SK-N-SH (cell line): ENCODE results near the gene PIP5K1B.

Source experiments
- CTCF ChIP-seq: fragments of 200-600 bp; sonication (generic); IDR thresholded peaks from 2 replicates; pipeline ENCODE4 v1.6.1; 2017; ENCODE audit warnings: antibody characterized with exemption, mild to moderate bottlenecking, moderate library complexity
- ELF1 ChIP-seq: IDR thresholded peaks from 2 replicates; pipeline ENCODE4 v1.4.0; 2012
- EP300 ChIP-seq, 2 experiments: IDR thresholded peaks; 2 replicates each; pipeline versions ENCODE4 v1.4.0 to v1.6.1; 2012; ENCODE audit warnings: borderline replicate concordance in 1 of 2, low read depth in 1 of 2, low read length in 1 of 2
- EZH2phosphoT487 ChIP-seq: fragments of 200-600 bp; sonication (generic); IDR thresholded peaks from 2 replicates; pipeline ENCODE4 v1.6.1; 2017; ENCODE audit warnings: low read depth, mixed run types, mild to moderate bottlenecking, antibody characterized with exemption, moderate library complexity, borderline replicate concordance
- FOSL2 ChIP-seq: IDR thresholded peaks from 2 replicates; pipeline ENCODE4 v1.4.0; 2012; ENCODE audit warnings: low read depth, mild to moderate bottlenecking, moderate library complexity, borderline replicate concordance
- GABPA ChIP-seq: IDR thresholded peaks from 2 replicates; pipeline ENCODE4 v1.4.0; 2012; ENCODE audit warnings: low read depth, mild to moderate bottlenecking
- MAX ChIP-seq: IDR thresholded peaks from 2 replicates; pipeline ENCODE4 v1.4.0; 2012; ENCODE audit warnings: low read depth
- MXI1 ChIP-seq: IDR thresholded peaks from 2 replicates; pipeline ENCODE4 v1.6.1; 2012; ENCODE audit warnings: mild to moderate bottlenecking, low read depth, low read length, improper control_type of control experiment
- NRF1 ChIP-seq: IDR thresholded peaks from 2 replicates; pipeline ENCODE4 v1.6.1; 2012; ENCODE audit warnings: low read depth, mild to moderate bottlenecking, low read length
- PBX3 ChIP-seq: IDR thresholded peaks from 2 replicates; pipeline ENCODE4; 2012
- RAD21 ChIP-seq: IDR thresholded peaks from 2 replicates; pipeline ENCODE4 v1.6.1; 2012; ENCODE audit warnings: mild to moderate bottlenecking, low read length
- REST ChIP-seq: IDR thresholded peaks from 2 replicates; pipeline ENCODE4 v1.6.1; 2012; ENCODE audit warnings: mild to moderate bottlenecking, low read depth, low read length, moderate library complexity
- SMC3 ChIP-seq: IDR thresholded peaks from 2 replicates; pipeline ENCODE4 v1.6.1; 2012; ENCODE audit warnings: low read depth, low read length, improper control_type of control experiment
- YY1 ChIP-seq: IDR thresholded peaks from 2 replicates; pipeline ENCODE4 v1.4.0; 2012; ENCODE audit warnings: low read depth, mild to moderate bottlenecking

GRCh38 chr9:68715181-68715456, 10.1 kb downstream of the PIP5K1B start:
- TF ChIP-seq PBX3 (no peak), CTCF (no peak), GABPA (no peak), RAD21 (no peak), EP300 (IDR thresholded peaks at IDR 0.05; ENCODE audit: borderline replicate concordance in 1 of 2, low read depth in 1 of 2, low read length in 1 of 2) (no peak), MXI1 (no peak), YY1 (no peak), EZH2phosphoT487 (no peak), SMC3 (no peak), MAX (no peak), ELF1 (no peak), REST (no peak), NRF1 (no peak), FOSL2 (no peak)
